Left renal pelvis (tissue), 4 donors: Measurements from ENCODE around the gene MTCL1. TPM values are rescaled to one million over a fixed set of nuclear protein-coding genes. Genes with fewer than 3 reads are reported as not detected.

ENCODE experiments used
- DNase-seq, 4 donors: peaks; one replicate each; pipeline ENCODE4 v3.0.0-alpha.2; 2013; ENCODE audit warnings: low read depth in 4 of 4, low spot score in 3 of 4
- polyA plus RNA-seq, 4 donors: library from polyadenylated mRNA; unstranded; fragments of 120-200 nt; gene quantifications; one replicate each; pipeline ENCODE4 v1.2.1, GENCODE V29; 2013; ENCODE audit not compliant: insufficient read length in 4 of 4

The MTCL1 gene
- polyA plus RNA-seq, 4 donors: 16.1 to 35.9 (median 26.9) TPM

DNA sequence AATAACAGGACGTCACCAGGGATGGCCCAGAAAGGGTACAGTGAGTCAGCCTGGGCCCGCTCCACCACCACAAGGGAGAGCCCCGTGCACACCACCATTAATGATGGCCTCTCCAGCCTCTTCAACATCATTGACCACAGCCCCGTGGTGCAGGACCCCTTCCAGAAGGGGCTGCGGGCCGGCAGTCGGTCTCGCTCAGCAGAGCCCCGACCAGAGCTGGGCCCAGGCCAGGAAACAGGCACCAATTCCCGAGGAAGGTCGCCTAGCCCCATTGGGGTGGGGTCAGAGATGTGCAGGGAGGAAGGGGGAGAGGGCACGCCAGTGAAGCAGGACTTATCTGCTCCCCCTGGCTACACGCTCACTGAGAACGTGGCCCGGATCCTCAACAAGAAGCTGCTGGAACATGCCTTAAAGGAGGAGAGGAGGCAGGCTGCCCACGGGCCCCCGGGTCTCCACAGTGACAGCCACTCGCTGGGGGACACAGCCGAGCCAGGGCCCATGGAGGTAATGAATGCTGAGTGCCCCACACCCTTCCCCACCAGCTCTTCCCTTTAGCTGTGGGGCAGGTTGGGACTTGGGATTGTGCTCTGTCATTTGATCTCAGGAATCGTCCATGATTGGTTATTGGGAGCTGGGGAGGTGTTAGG is 120.5 kb downstream of the MTCL1 start:
- DNase-seq: no peak

DNA sequence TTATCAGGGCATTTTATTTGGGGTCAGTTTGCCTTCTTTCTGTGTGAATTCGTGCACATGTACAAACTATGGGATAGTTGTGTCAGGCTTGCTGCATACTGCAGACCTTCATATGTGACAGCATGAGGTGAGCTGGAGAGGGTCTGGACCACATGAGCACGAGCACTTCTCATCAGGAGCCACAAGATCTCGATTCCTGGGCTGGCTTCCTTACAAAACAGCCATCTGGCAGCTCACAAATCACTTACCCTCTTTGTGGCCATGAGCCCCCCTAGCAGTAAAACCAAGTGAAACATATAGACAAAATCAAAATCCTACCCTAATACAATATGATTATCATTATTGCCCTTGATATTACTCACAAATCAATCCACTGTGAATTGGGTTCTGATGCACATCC is 121.2 kb downstream of the MTCL1 start:
- no peak for DNase-seq

DNA sequence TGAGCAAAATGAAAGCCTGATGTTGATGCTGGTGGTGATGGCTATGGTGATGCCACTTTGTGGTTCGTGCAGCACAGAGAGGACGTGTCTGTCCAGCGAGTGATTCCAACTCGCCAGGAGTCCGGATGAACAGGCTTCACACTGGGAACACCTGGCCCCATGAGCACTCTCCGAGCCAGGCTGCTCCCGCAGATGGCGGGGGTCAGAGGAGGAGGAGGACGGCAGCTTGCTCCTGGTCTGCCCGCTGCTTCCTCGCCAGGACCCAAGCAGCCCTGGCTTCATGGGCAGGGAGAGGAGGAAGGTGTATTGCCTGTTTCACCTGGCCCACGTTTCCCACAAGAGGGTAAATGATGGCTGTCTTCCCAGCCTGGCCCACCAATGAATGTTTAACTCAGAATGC is 121.6 kb downstream of the MTCL1 start:
- DNase-seq: no peak

DNA sequence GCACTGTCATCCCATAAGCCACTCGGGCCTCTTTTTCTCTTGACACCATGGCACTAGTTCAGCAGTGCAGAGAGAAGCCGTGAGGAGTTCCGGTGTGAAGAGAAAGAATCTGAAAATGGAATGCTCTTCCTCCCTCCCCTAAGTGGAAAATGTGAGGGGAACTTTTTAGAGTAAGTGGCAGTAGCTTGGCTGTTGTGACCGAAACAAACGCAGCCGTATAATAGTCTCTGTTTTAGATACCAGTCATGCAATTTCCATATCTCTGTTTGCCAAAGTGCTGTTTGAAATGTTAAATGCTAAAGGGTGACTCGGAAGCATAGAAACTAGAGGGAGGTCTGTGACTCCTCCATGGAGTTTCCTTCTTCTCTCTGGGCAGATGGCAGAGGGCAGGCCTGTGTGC is 122.9 kb downstream of the MTCL1 start:
- no peak for DNase-seq

DNA sequence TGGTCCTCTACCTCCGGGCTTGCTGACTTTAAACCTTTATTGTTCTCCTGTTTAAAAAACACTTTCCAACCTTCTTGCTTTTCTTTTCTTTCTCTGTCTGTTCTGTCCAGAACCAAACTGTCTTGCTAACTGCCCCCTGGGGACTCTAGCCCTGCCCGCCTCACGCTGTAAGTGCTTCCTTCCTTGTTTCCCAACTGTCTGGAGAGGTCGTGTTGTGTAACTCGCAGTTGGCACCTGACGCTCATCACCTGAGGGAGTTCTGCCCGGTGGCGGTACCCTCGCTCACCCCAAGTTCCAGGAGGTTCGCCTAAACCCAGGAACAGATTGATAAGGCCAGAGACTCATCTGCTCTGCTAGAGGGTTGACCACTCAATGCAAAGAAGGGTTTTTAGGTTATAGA is 123.4 kb downstream of the MTCL1 start:
- DNase-seq: no peak

DNA sequence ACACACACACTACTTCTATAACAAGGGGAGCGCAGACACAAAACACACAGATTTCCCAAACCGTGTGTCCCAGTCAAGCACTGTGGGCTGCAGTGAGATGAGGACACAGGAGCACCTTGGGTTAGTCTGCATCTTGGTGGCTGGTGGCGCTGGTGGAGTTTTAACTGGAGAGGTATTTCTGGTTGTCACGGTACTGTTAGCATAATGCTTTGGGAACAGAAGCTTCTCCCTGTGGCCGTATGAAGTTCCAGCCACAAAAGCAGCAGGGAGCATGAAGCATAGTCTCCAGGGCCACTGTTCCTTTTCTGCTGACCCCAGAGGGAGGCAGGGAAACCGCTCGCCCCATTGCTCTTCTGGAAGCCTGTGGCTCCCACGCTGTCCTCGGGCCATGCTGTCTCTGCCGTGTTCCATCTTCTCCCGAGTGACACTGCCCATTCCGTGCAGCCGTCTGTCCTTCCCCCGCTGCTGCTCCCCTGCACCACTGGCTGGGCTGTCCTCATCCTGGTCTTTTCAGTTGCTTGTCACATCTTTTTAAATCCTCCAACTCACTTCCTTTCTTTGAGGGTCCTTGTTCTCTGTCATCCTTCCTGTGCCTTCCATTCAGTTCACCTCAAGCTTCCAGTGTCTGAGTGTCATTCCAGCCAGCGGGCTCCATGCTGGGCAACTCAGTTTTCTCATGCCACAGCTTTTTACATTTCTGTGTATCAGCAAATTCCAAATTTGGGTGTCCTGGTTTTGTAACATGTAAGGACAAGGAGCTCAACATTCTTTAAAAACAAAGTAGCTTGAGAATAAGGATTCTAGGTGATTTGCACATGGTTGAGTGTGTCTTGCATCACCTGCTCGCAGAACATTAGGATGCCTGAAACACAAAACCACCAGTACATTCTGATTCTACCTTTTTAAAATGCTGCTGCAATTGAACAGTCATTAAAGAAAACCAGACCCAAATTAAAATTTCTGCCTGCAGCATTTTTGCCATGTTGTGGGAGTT is 125.0 kb downstream of the MTCL1 start:
- DNase-seq: no peak

DNA sequence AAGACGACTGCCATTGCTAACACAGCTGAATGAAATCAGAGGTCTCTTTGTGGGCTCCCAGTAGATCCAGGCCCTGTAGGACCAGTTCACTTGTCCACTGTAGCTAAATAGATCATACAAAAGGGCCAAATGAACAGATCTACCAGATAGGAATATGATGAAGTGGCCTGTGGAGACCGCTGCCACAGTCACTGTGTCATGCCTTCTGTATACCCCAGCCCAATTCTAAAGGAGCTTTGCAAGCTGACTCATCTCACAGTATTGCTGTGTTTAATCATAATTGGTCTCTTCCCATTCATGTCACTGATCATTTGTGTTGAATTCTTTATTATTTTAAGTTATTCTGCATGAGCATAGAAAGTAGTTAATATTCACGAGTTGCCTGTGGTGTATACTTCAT is 125.8 kb downstream of the MTCL1 start:
- DNase-seq: no peak

DNA sequence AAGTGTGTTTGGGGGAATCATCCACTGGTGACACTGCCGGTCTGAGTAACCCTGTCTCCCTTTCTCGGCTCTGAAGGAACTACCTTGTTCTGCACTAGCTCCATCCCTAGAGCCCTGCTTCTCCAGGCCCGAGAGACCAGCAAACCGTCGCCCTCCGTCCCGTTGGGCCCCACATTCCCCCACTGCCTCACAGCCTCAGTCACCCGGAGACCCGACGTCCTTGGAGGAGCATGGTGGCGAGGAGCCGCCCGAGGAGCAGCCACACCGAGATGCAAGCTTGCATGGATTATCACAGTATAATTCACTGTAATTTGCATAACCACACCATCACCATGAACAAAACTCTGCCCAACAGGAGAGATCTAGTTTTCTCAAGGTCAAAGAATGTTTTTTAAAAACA is 126.2 kb downstream of the MTCL1 start:
- DNase-seq: no peak

DNA sequence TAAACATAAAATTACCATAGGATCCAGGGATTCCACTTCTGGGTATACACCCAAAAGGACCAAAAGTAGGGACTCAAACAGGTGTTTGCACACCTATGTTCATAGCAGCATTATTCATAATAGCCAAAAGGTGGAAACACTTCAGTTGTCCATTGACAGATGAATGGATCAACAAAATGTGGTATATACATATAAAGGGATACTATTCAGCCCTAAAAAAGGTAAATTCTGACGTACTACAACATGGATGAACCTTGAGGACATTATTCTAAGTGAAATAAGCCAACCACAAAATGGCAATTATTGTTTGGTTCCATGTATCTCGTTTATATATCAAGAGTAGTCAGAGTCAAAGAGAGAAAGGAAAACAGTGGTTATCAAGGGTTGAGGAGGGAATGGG is 128.1 kb downstream of the MTCL1 start:
- DNase-seq: no peak

DNA sequence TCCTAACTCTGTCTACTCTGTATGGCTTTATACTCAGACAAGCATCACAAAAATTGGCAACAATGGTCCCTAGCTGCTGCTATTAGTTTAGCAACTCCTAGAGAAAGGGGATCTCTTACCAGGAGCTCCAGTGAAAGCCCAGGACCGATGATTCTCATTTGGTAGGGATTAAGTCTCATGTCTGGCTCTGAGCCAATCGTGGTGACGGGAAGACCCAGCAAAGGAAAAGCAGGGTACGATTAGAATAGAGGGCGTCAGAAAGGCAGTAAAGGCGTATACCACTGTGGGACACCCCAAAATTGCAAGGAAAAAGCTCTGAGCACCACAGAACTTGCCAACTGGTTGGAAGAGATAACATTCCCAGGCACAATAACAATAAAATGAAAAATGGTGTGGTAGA is 129.5 kb downstream of the MTCL1 start:
- DNase-seq: no peak

DNA sequence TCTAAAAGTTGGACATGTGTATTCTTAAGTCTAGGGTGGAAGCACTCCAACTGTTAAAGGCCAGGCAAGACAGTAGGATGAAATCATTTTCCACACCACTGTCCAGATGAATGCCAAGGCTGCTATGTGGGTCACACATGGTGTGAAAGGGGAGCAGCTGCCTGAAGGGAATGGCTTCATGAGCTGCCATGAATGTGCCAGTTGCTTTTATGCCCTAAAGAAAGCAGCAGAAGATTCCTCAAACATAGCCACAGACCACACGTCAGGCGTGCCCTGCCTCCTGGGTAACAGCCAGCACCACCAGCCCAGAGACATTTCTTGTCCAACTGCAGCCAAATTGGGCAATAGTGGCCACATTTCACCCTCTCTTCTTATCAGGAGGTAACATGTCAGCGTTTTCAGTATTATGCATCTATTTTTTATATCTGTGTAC is 130.2 kb downstream of the MTCL1 start:
- DNase-seq: no peak

DNA sequence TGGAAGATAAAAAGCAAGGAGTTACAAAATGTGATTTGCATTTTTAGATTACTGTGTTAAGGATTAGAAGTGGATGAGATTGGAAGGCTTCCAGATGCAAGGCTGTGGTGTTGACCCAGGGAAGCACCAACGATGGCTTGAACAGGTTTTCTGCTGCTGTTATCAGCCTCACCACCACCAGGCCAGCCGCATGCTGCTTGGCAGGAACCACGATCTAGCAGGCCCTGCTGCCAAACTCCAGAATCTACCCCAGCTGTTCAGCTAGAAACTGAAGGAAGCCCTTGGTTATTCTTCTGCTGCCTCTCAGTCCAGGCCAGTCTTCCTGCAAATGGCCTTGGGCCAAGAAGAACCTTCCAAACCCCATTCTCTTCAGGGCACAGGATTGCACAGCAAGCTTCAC is 133.9 kb downstream of the MTCL1 start:
- no peak for DNase-seq

DNA sequence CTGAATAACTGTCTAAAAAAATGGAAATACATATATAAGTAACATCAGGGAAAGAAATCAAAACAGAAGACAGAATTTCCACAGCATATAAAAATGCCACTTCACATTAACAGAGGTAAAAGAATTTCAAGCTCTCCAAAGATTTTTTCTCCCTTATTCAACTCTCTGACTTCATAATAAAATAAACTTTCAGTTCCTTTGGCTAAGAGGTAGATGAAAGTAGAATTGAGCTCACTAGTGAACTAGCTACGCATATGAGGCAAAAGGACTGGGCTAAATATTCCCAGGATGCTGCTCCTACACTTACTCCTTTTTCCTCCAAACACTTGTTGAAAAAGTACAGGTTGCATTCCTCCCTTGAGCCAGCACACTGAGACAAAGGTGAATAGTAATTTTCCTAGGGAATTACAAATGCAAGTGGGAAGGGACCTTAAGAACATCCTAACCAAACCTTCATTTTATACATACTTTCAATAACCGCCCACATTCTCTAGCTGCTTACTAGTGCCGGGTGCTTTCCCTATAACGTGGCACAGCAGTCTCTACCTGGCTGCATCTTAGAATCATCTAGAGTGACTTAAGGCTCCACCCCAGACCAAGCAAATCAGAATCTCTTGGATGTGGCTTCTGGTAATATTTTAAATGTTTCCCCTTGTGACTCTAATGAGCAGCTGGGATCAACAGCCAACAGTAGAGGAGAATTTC is 136.6 kb downstream of the MTCL1 start:
- DNase-seq: no peak

DNA sequence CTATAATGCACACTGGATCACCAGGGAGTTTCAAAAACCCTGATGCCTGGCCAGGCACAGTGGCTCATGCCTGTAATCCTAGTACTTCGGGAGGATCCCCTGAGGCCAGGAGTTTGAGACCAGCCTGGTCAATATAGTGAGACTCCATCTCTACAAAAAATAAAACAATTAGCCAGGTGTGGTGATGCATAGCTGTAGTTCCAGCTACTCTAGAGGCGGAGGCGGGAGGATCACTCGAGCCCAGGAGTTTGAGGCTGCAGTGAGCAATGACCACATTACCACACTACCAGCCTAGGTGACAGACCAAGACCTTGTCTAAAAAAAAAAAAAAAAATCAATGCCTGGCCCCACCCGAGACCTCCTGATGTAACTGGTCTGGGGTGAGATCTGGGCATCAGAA is 137.2 kb downstream of the MTCL1 start:
- DNase-seq: no peak

DNA sequence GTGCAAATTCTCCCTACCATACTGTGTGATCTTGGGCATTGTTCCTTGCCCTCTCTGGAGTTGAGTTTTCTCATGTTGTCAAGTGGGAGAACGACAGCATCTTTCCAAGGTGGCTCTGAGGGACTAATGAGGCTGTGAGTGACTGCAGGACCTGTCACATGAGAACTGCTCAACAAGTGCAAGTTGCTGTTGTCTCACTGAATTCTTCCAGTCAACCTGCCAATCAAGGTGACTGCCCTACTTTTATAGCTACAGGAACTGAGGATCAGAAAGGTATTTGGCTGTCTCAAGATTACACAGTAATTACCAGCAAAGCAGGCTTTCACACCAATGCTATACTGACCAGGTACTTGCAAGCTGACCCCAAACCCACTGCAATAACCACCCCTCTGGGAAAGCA is 137.6 kb downstream of the MTCL1 start:
- DNase-seq: no peak

DNA sequence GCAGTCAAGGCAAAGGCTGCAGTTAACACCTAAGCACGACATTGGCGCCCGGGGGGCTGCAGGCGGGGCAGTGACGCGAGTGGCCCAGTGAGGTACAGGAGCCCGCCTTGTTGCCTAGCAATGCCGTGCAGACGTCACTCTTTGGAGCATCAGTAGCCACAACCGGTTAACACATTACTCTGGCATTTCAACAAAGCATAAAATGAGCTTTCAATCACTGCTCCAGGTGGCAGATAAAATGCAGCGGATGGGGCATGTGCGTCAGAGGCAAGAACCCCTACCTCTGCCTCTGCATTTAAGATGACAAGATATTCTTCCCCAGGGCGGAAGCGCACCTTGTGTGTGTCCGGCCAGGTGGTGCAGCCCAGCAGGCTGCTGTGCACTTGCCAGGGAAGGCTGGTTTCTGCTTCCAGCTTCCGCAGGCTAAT is 139.4 kb downstream of the MTCL1 start:
- DNase-seq: peak in 1 of 4 donors; percentile 16

DNA sequence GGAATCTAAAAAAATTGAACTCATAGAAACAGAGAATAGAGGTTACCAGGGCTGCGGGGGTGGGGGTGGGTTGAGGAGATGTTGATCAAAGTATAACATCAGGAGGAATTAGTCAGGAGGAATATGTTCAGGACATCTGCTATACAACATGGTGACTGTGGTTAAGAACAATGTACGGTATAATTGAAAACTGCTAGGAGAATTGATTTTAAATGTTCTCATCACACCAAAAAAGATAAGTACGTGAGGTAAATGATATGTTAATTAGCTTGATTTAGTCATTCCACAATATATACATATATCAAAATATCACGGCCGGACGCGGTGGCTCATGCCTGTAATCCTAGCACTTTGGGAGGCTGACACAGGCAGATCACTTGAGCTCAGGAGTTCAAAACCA is 140.2 kb downstream of the MTCL1 start:
- DNase-seq: no peak

DNA sequence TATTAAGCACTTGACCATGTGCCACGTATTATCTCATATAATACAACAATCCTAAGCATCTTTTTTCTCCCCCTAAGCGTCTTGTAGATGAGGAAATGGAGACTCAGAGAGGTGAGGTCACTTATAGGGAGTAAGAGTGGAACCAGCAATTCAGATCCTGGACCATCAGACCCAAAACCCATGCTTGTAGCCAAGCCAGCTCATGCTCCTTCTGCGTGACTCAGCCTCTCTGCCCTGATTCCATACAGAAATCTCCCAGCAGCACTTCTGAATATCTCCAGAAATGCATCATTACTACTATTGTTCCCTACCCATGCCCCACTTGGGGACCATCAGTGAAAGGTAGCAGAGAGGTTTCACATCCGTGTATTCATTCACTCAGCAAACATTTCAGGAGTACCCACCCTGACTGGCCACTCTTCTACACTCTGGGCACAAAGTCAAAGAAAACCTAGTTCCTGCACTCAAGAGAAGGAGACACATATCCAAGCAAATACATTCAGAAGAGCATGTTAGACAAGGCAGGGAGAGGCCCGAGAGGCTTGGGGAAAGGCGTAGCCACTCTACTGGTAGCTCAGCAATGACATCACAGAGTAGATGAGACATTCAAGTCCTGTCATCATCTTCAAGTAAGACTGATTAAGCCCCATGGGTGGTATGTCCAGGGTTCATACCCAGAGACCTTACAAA is 141.9 kb downstream of the MTCL1 start:
- no peak for DNase-seq

DNA sequence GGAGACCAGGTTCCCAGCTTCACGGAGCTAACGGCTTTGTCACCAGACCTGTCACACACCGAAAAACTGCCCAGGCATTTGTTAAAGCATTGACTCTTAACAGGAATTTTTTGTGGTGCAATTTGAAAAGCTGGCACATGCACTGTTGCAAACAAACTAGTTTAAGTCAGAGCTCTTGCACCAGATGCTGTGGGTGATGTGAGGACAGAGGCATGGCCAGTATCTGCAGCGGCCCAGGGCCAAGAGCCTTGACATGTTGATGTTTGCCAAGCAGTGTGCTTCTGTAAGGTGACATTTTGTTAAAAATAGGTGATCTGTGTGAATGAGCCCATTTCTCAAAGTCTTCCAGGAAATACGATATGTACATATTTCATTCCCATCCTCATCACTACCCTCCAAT is 142.5 kb downstream of the MTCL1 start:
- no peak for DNase-seq

DNA sequence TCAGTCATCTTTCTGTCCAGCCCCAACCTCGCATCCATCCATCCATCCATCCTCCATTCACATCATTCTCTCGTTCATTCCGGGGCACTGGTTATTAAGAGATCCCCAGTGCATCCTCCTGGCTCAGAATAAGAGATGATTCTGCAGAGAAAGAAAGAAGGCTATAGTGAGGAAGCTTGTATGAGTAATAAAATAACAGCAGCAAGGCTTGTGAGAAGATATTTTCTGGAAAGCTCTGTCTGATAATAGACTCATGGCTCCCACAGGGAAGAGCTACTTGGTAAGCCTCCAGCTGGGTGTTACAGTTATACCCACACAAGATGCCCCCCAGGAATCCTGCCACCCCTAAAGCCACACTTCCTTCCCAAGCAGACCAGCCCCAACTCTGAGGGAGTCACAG is 143.2 kb downstream of the MTCL1 start:
- no peak for DNase-seq

DNA sequence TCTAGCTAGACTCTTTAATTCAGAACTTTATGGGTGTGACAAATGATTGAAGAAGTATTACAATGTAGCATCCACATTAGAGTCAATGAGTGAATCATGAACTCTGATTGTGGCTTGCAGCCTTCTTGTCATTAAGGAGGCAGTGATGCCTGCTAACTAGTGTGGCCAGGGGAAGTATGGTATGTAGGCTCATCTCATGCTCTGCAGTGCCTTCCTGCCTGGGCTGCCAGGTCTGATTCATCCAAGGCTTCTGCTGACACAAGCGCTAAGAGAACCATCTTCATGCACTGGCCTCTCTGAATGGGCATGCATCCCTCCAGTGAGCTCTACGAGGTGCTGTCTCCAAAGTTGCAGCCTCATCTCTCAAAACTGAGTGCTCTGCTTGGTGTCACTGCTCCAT is 144.3 kb downstream of the MTCL1 start:
- no peak for DNase-seq
